IPS-11a (cell line): ENCODE data around the gene NRDE2.
"Not testable (repeated sequence)": the region's sequence is repeated elsewhere in the genome, so short reads cannot be mapped to it uniquely, and the experiment has no call there.

ENCODE experiments used
- H3K4me3 ChIP-seq: one replicate; pipeline ENCODE4 v1.5.1; 2013; ENCODE audit warnings: low read depth, low read length, control low read depth

Gene NRDE2

DNA sequence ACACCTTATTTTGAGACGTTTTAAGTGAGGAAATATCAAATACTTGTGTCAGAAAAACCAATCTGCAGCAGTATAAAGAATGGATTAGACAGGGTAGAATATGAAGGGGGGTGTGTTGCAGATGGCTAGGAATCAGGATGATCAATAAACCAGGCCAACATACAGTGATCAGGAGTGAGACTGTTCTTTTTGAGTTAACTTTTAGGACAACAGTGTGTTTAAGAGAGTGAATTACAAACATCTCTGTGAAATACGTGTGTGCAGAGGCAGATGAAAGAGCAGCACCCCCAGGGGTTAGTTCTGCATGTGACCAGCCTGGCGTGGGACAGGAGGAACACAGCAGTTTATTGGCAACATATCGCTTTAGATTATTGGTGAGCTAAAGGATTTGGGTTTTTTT is 10.6 kb upstream of the NRDE2 start:
- no peak overlapping the region for H3K4me3 ChIP-seq

DNA sequence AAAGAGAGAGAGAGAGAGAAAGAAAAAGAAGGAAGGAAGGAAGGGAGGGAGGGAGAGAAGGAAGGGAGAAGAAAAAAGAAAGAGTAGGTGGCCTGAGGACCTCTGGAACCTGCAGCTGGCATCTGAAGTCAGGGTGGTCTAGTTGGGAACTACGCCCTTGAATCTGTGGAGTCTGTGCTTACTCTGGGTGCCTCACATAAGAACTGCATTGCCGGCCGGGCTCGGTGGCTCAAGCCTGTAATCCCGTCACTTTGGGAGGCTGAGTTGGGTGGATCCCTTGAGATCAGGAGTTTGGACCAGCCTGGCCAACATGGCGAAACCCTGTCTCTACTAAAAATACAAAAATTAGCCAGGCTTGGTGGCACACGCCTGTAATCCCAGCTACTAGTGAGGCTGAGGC is 10.0 kb upstream of the NRDE2 start:
- no peak overlapping the region for H3K4me3 ChIP-seq

DNA sequence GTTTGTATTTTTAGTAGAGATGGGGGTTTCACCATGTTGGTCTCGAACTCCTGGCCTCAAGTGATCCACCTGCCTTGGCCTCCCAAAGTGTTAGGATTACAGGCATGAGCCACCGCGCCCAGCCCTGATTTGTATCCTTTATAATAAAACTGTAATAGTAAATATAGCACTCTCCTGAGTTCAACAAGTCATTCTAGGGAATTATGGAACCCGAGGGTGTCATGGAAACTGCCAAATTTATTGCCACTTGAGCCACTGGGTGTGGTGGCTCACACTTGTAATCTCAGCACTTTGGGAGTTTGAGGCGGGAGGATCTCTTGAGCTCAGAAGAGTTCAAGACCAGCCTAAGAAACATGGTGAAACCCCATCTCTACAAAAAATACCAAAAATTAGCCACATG is 9.5 kb upstream of the NRDE2 start:
- H3K4me3 ChIP-seq, result not testable (repeated sequence)

DNA sequence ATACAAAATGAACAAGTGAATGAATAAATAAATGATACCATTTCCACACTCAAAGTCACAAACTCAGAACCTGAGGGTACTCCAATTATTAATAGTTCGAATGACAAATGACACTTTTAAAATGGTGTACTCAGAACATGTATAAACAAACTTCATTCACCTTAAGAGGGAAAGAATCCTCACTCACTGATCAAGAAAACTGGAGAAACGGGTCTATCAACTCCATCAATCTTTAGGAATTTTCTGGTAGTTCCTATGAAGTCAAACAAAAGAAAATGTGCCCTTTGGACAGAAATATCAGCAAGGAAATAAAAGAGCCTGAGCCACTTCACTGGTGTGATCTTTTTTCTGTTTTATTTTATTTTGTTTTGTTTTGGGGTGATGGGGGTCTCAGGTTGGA is 5.2 kb upstream of the NRDE2 start:
- no peak overlapping the region for H3K4me3 ChIP-seq

DNA sequence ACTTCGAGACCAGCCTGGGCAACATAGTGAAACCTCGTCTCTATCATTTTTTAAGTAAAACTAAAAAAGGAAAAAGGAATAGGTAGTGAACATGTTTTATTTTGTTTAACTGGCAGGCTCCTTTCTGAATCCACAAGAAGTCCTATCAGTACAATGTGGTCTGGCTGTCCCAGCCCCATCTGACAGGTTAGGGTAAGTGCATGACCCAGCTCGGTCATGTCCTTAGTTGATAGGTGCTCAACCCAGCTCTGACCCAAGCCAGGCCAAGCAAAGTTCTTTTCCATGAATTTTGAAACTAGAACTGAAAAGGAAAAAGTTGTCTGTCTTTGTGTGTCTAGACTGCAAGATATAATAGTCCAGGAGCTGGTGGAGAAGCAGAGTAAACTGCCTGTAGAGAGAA is 4.7 kb upstream of the NRDE2 start:
- H3K4me3 ChIP-seq, result no peak overlapping the region

DNA sequence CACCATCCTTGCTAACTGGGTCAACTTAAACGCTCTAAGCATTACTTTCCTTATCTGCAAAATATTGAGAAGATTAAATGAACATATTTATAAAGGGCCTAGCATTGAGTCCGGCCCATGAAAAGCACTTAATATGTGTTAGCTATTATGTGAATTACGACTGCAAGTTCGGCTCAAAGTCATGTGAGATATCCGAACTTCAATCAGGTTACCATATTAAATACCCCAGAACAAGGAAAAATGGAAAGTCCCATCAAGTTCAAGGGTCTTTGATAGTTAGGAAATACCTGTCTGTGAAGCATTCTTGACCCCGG is 487 bp upstream of the NRDE2 start:
- H3K4me3 ChIP-seq, result peak overlapping the region; percentile 43

DNA sequence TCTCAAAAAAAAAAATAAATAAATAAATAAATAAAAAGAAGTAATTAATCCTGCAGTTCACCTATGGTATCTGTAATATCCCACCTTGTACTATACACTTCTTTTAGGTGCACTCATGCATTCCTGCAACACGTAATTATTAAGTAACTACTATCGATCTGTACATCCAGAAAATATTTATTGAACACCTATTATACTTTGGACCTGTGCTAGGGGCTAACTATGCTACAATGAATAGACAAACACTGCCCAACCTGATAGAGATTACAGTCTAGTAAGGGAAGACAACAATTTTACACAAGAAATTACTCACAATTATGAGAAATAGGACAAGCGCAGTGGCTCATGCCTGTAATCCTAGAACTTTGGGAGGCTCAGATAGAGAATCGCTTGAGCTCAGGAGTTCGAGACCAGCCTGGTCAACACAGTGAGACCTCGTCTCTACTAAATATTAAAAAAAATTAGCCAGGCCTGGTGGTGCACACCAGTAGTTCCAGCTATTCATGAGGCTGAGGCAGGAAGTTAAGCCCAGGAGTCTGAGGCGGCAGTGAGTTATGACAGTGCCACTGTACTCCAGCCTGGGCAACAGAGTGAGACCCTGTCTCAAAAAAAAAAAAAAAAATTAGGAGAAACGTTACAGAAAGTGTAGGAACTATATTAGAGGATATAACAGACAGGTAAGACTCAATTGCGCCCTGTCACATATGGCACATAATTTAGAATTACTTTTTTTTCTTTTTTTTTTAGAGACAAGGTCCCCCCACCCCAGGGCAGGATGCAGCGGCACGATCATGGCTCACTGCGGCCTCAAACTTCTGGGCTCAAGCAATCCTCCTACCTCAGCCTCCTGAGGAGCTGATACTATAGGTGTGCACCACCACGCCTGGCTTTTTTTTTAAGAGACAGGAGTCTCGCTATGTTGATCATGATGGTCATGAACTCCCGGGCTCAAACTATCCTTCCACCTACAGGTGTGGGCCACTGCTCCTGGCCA is 1.2 kb downstream of the NRDE2 start:
- peak overlapping the region; percentile 74 for H3K4me3 ChIP-seq

DNA sequence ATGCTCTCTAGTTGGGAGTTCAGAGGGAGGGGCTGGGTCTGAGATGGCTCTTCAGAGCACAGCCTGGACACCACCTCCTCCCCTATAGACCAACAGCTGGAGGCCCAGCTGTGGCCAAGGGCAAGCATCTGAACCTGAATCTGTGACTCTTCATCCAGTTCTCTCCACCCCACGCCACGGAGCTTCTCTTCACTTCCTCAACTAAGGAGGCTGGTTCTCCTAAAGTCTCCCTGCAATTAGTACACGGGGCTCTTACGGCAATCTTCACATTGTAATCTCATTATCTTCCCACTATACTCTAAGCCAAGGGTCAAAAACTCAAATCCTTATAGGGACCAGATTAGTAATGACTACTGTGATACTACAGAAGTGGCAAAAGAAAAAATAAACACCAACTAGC is 9.8 kb downstream of the NRDE2 start:
- no peak overlapping the region for H3K4me3 ChIP-seq

DNA sequence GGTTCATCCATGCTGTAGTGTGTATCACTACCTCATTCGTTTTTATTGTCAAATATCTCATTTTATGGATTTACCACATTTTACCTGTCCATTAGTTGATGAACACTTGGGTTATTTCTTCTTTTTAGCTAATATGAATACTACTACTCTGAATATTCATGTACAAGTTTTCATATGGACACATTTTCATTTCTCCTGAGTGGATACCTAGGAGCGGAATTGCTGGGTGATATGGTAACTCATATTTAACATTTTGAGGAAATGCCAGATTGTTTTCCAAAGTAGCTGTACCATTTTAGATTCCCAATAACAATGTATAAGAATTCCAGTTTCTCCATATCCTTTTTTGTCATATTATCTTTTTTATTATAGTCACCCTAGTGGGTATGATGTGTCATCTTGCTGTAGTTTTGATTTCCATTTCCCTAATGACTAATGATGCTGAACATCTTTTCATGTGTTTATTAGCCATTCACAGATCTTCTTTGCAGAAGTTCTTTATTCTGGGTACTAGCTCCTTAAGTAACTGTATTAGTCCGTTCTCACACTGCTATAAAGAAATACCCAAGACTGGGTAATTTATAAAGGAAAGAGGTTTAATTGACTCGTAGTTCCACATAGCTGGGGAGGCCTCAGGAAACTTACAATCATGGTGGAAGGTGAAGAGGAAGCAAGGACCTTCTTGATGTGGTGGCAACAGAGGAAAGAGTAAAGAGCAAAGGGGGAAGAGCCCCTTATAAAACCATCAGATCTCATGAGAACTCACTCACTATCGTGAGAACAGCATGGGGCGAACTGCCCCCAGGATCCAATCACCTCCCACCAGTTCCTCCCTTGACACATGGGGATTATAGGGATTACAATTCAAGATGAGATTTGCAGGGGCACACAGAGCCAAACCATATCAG is 11.9 kb downstream of the NRDE2 start:
- no peak overlapping the region for H3K4me3 ChIP-seq

DNA sequence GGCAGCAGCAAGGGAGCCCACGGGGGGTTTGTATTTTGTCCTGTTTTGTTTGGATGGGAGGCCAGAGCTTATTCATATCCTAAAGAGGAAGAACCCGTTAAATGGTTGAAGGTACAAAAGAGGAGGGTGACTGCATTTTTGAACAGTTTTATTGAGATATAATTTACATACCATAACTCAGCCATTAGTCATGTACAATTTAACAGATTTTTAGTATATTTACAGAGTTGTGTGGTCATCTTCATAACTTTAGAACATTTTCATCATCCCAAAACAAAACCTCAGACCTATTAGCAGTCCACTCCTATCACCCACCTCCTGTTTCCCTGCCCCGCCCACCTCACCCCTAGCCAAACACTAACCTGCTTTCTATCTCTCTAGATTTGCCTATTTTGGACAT is 12.6 kb downstream of the NRDE2 start:
- no peak overlapping the region for H3K4me3 ChIP-seq

DNA sequence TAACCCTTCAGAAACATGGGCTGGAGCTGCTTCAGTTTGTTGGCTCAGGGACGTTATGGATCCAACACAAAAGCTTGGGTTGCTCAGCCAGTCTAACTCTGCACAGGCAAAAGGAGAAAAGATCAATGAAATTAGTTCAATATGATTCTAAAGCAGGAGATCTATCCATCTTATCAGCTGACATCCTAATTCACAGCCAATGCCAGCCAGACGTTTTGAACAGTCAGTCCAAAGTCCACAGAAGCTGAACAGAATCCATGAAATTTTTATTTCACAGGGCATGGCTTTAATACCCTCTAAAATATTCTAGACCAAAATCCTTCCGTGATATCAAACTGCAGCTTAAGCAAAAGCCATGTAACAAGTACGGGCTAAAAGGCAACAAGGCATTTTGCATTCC is 13.7 kb downstream of the NRDE2 start:
- no peak overlapping the region for H3K4me3 ChIP-seq

DNA sequence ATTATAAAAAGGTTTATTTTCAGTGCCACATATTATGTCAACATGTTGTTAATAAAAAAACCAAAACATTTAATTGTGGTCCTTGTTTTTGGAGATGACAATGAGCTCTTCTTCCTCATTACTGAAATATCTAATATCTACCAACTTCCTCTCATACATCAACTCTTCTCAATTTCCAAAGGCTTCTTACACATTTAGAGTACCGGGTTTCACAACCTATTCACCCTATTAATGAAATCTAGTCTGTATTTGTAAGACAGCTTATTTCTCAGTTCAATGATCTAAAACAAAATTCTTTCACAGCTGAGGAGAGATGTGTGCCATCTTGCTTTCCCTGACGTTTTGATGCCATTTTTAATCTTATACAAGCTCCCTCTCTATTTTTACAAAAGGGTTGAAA is 14.5 kb downstream of the NRDE2 start:
- no peak overlapping the region for H3K4me3 ChIP-seq

DNA sequence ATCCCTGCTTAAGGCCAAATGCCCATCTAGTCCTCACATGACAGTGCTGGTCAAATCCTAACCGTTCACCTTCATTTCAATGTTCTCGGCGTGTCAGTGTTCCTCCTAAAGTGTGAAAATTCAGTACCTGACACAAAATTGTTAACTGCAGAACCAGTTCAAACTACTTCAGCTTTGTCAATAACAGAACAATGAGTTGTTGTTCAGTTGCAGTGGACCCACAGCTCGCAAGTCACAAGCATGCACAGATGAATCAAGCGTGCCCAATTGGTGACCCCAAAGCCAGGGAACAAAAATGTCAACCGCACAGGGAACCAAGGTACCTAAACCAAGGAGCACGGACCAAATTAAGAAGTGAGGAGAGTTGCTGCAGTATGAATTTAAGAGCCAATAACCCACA is 23.2 kb downstream of the NRDE2 start:
- no peak overlapping the region for H3K4me3 ChIP-seq

DNA sequence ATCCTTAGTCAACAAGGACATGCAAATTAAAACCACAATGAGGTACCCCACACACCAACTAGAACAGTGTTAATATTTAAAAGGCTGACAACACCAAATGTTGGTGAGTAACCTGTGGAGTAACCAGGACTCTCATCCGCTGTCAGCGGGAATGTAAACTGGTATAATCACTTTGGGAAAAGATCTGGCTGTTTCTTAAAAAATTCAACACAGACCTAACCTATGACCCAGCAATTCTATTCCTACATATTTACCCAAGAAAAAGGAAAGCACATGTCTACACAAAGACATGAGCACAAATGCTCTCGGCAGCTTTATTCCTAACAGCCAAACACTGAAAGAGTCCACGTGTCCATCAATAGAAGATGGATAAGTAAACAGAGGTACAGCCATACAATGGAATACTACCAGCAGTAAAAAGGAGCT is 26.6 kb downstream of the NRDE2 start:
- H3K4me3 ChIP-seq, result no peak overlapping the region

DNA sequence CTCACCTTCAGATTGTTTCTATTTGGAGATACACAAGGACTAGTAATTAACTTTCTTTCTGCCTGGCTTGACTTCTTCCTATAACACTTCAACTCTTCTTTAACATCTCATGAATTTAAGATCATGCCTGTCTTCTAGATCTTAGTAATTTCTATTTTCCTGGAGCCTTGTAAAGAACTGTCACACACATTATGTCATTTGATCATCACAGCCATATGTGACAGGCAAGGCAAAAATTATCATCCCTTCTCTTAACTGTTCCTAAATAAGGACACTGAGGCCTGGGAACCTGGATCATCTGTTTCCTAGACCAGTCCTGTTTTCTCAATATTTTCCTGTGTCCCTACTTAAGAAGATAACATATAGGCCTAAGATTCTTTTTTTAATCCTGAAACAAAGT is 27.2 kb downstream of the NRDE2 start:
- no peak overlapping the region for H3K4me3 ChIP-seq

DNA sequence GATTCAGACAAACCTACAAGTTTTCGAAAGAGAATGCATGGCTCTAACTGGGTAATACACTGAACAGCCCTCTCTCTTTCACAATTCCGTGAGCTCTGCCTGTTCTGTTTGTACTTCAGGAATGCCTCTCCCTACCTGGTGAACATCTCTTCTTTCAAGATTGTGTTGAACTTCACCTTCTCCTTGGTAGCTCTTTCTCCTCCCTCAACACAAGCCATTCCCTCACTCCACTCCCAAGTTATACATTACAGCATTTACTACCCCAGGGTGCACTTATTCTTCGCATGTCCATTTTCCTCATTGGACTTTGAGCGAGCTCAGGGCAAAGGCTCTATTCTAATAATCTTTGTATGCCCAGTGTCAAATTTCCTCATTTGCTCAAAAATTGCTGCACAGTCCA is 28.3 kb downstream of the NRDE2 start:
- H3K4me3 ChIP-seq, result no peak overlapping the region

DNA sequence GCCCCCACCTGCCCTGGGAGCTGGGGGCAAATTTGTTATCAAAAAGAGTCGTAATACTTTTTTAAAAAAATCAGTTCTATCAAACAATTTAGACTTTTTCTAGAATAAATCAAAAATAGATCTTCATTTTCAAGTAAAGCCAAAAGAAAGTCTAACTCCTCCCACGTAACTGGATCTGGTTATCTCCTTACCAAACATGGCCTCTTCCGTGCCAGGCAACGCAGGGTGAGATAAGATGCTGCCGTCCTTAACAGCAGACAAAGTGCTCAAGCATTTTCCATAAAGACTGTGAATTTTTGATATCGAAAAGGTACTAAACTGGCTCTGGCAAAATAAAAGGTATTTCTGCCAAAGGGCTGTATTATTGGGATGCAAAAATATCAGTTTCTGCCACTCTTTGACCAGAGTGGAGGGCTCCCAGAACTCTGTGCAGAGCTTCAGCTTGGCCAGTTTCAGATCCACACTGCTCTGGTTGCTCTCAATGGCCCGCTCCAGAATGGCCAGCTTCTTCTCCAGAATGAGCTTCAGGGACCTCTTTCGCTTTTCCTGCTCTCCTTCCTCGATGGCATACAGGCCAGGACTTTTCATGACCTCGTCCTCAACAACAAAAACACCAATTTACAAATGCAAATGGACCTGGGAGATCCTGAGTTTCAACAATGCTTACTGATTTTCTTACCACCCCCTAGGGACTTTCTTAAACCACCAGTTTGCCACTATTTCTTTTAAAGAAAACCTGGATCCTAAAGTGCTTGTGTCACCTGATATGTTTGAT is 29.0 kb downstream of the NRDE2 start:
- no peak overlapping the region for H3K4me3 ChIP-seq

DNA sequence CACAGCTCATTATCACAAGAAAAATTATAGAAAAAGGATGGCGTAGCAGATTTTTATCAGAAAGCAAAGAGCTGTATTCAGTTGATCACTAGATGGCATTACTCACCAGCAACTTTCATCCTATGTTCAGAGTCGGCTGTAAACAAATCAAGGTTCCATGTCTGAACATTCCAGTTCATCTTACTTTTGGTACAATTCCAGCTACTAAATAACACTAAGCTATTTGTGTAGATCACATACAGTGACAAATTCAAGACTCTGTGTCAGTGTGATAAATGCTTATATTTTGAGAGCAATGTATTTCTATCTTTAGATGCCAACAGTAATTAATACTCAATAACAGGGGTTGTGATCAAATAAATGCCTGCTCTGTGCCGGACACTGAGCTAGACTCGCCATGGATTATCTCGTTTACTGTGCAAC is 30.1 kb downstream of the NRDE2 start:
- no peak overlapping the region for H3K4me3 ChIP-seq

DNA sequence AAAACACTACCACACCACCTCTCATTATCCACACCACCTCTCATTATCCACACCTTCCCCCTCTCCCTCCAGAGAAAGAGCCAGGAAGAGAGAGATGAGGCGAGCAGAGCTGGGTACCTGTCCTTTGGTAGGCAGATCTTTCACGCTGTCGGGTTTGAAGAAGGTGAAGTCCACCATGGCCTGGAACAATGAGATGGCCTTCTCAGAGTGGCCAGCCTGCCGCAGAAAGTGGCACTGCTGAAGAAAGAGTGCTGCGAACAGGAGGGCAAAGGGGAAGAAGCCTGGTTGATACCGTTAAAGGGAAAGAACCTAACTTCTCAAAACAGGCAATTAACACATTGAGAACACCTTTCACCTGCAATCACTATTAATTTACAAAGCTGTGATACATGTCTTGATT is 30.6 kb downstream of the NRDE2 start:
- H3K4me3 ChIP-seq, result no peak overlapping the region

DNA sequence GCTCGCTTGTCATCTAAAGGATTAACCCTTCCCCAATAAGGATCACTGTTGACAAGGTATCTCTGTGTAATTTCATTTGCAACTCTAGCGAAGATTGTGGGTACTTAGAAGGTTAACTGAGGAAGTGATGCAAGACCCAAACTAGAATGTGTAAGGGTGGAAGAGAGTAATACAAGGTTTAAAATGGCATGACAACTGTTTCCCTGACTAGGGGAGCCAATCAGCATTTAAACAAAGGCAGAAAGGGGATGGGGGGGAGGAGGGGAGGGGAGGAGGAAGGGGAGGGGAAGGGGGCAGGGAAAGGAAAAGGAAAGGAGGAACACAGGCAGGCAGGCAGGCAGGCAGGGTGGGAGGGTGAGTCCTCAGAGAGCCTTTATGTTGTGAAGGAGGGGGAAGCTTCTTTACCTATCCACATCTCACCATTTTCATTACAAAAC is 31.1 kb downstream of the NRDE2 start:
- H3K4me3 ChIP-seq, result no peak overlapping the region

DNA sequence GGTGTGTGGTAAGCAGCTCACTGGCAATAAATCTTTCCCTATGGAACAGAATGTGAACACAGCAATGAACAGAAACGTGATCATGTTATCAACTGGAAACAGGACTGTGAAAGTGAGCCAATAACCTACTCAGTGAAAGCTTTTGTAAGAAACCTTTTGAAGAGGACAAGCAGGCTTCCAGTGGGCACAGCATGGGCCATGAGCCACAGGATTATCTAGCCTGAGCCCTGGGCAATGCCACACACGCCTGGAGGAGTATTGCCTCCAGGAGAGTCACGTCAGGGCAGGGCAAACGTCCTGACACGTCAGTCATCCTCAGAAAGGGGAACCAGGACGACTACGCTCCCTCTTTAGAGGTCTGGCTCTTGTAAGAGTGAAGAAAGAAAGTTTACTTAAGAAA is 32.3 kb downstream of the NRDE2 start:
- H3K4me3 ChIP-seq, result no peak overlapping the region
